Epithelial cell of proximal tubule (primary cell): ENCODE data around the gene PDE6C. TPM values are rescaled to one million over a fixed set of nuclear protein-coding genes. Genes with fewer than 3 reads are reported as not detected.

Experiments
- DNase-seq: peaks from one replicate; pipeline ENCODE4 v3.0.0-alpha.2; 2011; ENCODE audit warnings: low read depth
- H3K4me3 ChIP-seq: 2 replicates; pipeline ENCODE4 v1.5.1; 2011; ENCODE audit warnings: low read depth, mild to moderate bottlenecking, low read length
- total RNA-seq: library from RNA; depleted of rRNA; stranded (reverse); fragments of >200 nt; gene quantifications from 2 replicates; pipeline ENCODE4 v1.2.3, GENCODE V29; 2015
- TF ChIP-seq, protein P1 (sequence below): conservative IDR thresholded peaks from 2 replicates; pipeline ENCODE4 v1.5.1; 2012; ENCODE audit warnings: low read depth, mild to moderate bottlenecking, low read length

The PDE6C gene
- total RNA-seq, 1 donor from 2014 or later, result not detected

DNA sequence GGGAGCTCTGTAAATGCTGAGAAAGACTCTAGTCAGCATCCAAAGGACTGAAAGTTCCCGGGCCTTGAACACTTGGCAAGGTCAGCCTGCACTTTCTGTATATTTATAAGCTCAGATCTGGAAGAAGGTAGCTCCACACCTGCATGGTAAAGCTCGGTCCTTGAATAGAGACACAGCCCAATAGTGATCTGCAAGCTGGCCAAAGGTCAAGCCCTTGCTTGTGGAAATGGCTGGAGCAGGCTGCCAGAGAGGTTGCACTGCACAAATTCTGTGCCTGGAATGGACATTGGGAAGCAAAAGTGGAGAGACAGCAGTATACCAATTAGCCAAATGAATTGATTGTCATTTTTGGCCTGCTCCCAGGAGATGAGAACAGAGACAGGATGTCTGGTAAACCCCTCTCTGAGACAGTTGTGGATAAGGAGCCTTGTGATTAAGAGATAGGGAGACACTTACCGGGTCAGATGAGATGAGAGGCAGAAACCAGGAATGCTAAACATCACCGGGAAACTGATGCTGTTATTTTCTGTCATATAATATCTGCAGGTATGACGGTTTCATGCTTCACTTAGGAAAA, 98.1 kb downstream of the PDE6C start:
- H3K4me3 ChIP-seq, result no peak overlapping the region
- TF ChIP-seq, protein P1, sequence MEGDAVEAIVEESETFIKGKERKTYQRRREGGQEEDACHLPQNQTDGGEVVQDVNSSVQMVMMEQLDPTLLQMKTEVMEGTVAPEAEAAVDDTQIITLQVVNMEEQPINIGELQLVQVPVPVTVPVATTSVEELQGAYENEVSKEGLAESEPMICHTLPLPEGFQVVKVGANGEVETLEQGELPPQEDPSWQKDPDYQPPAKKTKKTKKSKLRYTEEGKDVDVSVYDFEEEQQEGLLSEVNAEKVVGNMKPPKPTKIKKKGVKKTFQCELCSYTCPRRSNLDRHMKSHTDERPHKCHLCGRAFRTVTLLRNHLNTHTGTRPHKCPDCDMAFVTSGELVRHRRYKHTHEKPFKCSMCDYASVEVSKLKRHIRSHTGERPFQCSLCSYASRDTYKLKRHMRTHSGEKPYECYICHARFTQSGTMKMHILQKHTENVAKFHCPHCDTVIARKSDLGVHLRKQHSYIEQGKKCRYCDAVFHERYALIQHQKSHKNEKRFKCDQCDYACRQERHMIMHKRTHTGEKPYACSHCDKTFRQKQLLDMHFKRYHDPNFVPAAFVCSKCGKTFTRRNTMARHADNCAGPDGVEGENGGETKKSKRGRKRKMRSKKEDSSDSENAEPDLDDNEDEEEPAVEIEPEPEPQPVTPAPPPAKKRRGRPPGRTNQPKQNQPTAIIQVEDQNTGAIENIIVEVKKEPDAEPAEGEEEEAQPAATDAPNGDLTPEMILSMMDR, result no peak
- DNase-seq, result no peak

DNA sequence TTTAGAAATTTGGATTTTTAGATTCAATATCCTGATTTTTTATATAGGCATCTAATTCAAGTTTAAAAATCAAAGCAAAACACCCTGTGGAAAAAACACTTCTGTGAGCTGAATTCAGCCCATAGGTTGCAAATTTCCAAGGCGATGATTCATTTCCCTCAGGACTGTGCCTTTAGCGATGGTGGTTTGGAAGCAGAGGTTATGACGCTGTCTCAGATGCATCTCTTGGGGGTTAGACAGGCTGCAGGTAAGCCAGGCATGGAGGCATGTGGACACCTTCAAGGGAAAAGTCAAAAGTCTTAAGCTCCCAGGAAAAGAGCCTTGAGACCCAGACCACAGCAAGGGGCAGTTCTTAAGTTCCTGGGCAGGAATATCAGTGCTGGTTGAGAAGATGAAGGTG, 99.6 kb downstream of the PDE6C start:
- no peak overlapping the region for H3K4me3 ChIP-seq
- DNase-seq, result no peak
- TF ChIP-seq, protein P1, result no peak

DNA sequence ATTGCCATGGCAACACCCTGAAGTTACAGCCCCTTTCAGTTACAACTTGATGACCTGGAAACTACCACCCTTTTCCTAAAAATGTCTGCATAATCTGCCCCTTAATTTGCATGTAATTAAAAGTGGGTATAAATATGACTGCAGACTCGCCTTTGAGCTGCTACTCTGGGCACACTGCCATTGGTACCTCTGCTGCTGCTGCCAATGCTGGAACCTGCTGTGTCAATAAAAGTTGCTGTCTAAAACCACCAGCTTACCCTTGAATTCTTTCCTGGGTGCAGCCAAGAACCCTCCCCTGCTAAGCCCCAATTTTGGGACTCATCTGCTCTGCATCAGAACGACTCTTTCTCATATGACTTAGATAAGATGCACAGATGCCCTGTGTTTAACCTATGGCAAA, 100.3 kb downstream of the PDE6C start:
- no peak overlapping the region for H3K4me3 ChIP-seq
- no peak for DNase-seq
- TF ChIP-seq, protein P1, result no peak

DNA sequence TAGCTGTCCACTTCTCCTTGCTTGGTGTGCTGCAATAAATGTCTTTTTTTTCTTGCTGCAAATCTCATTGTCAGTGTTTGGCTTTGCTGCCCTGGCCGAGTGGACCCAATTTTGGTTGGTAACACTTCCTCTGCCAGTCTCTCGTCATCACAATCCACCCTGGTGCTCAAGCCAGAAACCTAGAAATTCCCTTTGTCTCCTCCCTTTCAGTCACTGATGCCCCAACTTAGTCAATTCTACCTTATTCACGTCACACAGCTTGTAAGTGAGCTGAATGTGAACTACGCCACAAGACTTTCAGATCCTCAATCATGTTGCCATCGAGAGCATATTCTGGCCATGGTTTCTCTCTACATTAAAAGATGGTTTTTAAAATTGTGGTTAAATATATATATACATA, 103.0 kb downstream of the PDE6C start:
- TF ChIP-seq, protein P1, result no peak
- H3K4me3 ChIP-seq, result no peak overlapping the region
- DNase-seq, result no peak

Other genes starting within 250 kb of the PDE6C start
- gene MYOF, start 130.2 kb upstream of the PDE6C start, total RNA-seq, result 185 and 208 TPM in 2 replicates
- gene CEP55, start 115.9 kb upstream of the PDE6C start, total RNA-seq, result 73.2 and 115 TPM in 2 replicates
- gene FFAR4, start 45.9 kb upstream of the PDE6C start, total RNA-seq, result not detected in 2 replicates
- gene RBP4, start 11.3 kb upstream of the PDE6C start, total RNA-seq, result 2.4 and 2.7 TPM in 2 replicates
- gene FRA10AC1, start 90.1 kb downstream of the PDE6C start, total RNA-seq, result 3.7 and 4.4 TPM in 2 replicates
- gene LGI1, start 145.4 kb downstream of the PDE6C start, total RNA-seq, result not detected in 2 replicates